Small intestine (tissue), 7 donors: ENCODE results near the gene TMED8. TPM values are rescaled to one million over a fixed set of nuclear protein-coding genes. Genes with fewer than 3 reads are reported as not detected.

ENCODE experiments used
- DNase-seq, 2 donors: peaks; one replicate each; pipeline versions ENCODE4 v3.0.0 to v3.0.0-alpha.2; 2013
- FAIRE-seq: peaks from 2 replicates; lab custom pipeline; 2012; peaks lifted over from hg19 to GRCh38; lab: Jason Lieb, UNC
- H3K27ac ChIP-seq, 3 donors: one replicate each; pipeline ENCODE4 v1.5.1; 2013; ENCODE audit warnings: low read length in 2 of 3, mild to moderate bottlenecking in 2 of 3, control low read depth in 1 of 3, inconsistent platforms in 1 of 3, low read depth in 1 of 3, moderate library complexity in 1 of 3
- H3K27me3 ChIP-seq, 3 donors: one replicate each; pipeline ENCODE4 v1.6.1; 2013; ENCODE audit warnings: low read length in 3 of 3, inconsistent platforms in 1 of 3; ENCODE audit not compliant: control insufficient read depth in 3 of 3, insufficient read depth in 3 of 3
- H3K36me3 ChIP-seq, 3 donors: one replicate each; pipeline ENCODE4 v1.6.1; 2013; ENCODE audit warnings: low read length in 3 of 3, inconsistent platforms in 1 of 3, low read depth in 1 of 3, mild to moderate bottlenecking in 1 of 3, moderate library complexity in 1 of 3; ENCODE audit not compliant: control insufficient read depth in 3 of 3, insufficient read depth in 2 of 3
- H3K4me1 ChIP-seq, 3 donors: one replicate each; pipeline ENCODE4 v1.6.1; 2013; ENCODE audit warnings: low read length in 2 of 3, inconsistent platforms in 1 of 3, low read depth in 1 of 3, mild to moderate bottlenecking in 1 of 3, moderate library complexity in 1 of 3; ENCODE audit not compliant: control insufficient read depth in 3 of 3, insufficient read depth in 2 of 3
- H3K4me3 ChIP-seq, 3 donors: one replicate each; pipeline ENCODE4 v1.5.1; 2013; ENCODE audit warnings: low read length in 3 of 3, control low read depth in 1 of 3, inconsistent platforms in 1 of 3, low read depth in 1 of 3, mild to moderate bottlenecking in 1 of 3, moderate library complexity in 1 of 3
- H3K9me3 ChIP-seq, 2 donors: one replicate each; pipeline ENCODE4 v1.6.1; 2013; ENCODE audit warnings: low read depth in 1 of 2, low read length in 1 of 2; ENCODE audit not compliant: control insufficient read depth in 2 of 2, insufficient read depth in 1 of 2
- WGBS, 3 donors: extraction: QIAGEN DNeasy Blood & Tissue Kit; methylation state at CpG; one replicate each; pipeline ENCODE4 v1.1.7; 2013; 5-methylcytosine and 5-hydroxymethylcytosine counted together
- polyA plus RNA-seq, 4 donors: library from polyadenylated mRNA; stranded (reverse) in 3 of 4; unstranded in 1 of 4; fragments of 200-250 nt in 3 of 4; fragments of 120-200 nt in 1 of 4; gene quantifications; one replicate each; pipeline versions ENCODE4 v1.2.1 to v1.2.3, GENCODE V29; 2013
- donor health status: healthy with polysubstance abuse.
- donor health status: control.
- donor health status: control.
- donor health status: Bipolar disorder and iron deficiency.
- donor health status: healthy.

Gene TMED8
- polyA plus RNA-seq, 4 donors: 1.9 to 14.0 (median 3.2) TPM

DNA sequence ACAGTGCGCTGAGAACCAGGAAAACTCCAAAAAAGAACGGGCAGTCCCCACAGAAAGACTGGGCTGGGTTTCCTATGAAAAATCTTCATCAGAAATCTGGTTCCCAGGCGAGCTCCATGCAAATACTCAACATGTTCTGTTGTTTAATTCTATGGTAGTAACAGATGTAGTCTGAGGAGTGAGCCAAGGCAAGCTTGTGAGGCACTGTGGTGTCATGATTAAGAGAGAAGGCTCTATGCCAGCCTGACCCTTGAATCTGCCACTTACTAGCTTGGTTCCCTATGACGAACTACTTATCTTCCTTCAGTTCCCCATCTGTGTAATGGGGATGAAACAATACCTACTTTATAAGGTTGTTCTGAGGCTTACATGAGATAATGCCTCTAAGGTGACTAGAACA is 66.9 kb downstream of the TMED8 start:
- Histone ChIP-seq H3K36me3 (peaks cover 0 to 7% (median 6%) of the 10 kb centered on the region in 3 donors), H3K9me3 (no peaks in the 10 kb centered on the region), H3K27me3 (no peaks in the 10 kb centered on the region), H3K27ac (no peak overlapping the region), H3K4me3 (no peak overlapping the region), H3K4me1 (peaks cover 0 to 29% (median 3%) of the 10 kb centered on the region in 3 donors)
- no peak for FAIRE-seq
- 76 to 88% (median 86%) methylated on average over 4 of the region's 4 CpGs for WGBS, 3 donors
- no peak for DNase-seq

GRCh38 chr14:77309131-77309530 is 67.8 kb downstream of the TMED8 start:
- no peaks in the 10 kb centered on the region for H3K27me3 ChIP-seq
- H3K4me3 ChIP-seq: no peak overlapping the region
- peaks cover 0 to 8% (median 7%) of the 10 kb centered on the region in 3 donors for H3K36me3 ChIP-seq
- DNase-seq: no peak
- H3K9me3 ChIP-seq: no peaks in the 10 kb centered on the region
- no peak overlapping the region for H3K27ac ChIP-seq
- H3K4me1 ChIP-seq: peaks cover 0 to 21% (median 3%) of the 10 kb centered on the region in 3 donors
- FAIRE-seq: no peak
- 71 to 91% (median 80%) methylated on average over 4 of the region's 4 CpGs for WGBS, 3 donors

DNA sequence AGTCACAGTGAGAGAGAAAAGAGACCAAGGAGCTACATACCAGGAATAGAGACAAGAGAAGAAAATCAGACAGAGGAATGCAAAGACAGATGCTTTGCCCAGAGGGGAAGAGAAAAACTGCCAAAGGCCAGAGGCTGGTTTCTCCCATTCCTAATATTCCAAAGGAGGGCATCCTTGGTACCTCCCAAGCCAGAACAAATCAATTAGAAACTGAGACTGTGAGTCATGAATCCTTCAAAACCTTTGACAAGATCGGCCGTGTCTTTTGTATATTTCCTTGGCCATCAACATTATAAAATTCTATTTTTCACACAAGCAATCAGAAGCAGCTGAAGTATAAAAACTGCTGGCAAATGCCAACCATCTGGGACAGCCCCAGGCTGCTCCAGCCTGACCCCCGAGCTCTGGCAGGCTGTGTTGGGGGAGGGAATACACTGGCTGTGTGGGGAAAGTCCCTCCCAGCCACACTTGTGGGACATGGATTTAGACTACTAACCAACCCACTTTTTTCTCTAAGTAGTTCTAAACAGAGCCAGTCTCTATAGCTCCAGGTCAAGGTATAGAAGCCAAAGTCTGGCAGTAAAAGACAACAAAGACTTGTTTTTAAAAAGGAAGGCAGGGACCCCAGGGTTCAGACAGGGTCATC is 69.9 kb downstream of the TMED8 start:
- no peaks in the 10 kb centered on the region for H3K9me3 ChIP-seq
- DNase-seq (peak in 1 of 2 donors; percentile 56), FAIRE-seq (no peak)
- WGBS, 3 donors: 21 to 30% (median 27%) methylated on average over 3 of the region's 3 CpGs
- no peaks in the 10 kb centered on the region for H3K27me3 ChIP-seq
- no peak overlapping the region for H3K4me3 ChIP-seq
- peak overlapping the region in 1 of 3 donors; percentile 21 for H3K27ac ChIP-seq
- H3K4me1 ChIP-seq: peaks cover 0 to 21% (median 3%) of the 10 kb centered on the region in 3 donors
- H3K36me3 ChIP-seq: peaks cover 0 to 12% (median 8%) of the 10 kb centered on the region in 3 donors

- 79 to 86% (median 86%) methylated on average over 3 of the region's 3 CpGs for WGBS, 3 donors
- no peak for DNase-seq
- Histone ChIP-seq H3K9me3 (no peaks in the 10 kb centered on the region), H3K27me3 (no peaks in the 10 kb centered on the region), H3K36me3 (peaks cover 0 to 13% (median 8%) of the 10 kb centered on the region in 3 donors), H3K4me1 (peaks cover 0 to 22% (median 3%) of the 10 kb centered on the region in 3 donors), H3K27ac (peak overlapping the region in 1 of 3 donors; percentile 21), H3K4me3 (no peak overlapping the region)
- FAIRE-seq: no peak
These were observed 70.5 kb downstream of the TMED8 start for GRCh38 chr14:77306416-77306815.

GRCh38 chr14:77305696-77306095 is 71.2 kb downstream of the TMED8 start:
- FAIRE-seq: no peak
- peaks cover 0 to 28% (median 3%) of the 10 kb centered on the region in 3 donors for H3K4me1 ChIP-seq
- no peak for DNase-seq
- H3K4me3 ChIP-seq: no peak overlapping the region
- WGBS, 3 donors: 79 to 86% (median 83%) methylated on average over 4 of the region's 4 CpGs
- H3K36me3 ChIP-seq: peaks cover 0 to 18% (median 8%) of the 10 kb centered on the region in 3 donors
- no peak overlapping the region for H3K27ac ChIP-seq
- no peaks in the 10 kb centered on the region for H3K9me3 ChIP-seq
- H3K27me3 ChIP-seq: no peaks in the 10 kb centered on the region

DNA sequence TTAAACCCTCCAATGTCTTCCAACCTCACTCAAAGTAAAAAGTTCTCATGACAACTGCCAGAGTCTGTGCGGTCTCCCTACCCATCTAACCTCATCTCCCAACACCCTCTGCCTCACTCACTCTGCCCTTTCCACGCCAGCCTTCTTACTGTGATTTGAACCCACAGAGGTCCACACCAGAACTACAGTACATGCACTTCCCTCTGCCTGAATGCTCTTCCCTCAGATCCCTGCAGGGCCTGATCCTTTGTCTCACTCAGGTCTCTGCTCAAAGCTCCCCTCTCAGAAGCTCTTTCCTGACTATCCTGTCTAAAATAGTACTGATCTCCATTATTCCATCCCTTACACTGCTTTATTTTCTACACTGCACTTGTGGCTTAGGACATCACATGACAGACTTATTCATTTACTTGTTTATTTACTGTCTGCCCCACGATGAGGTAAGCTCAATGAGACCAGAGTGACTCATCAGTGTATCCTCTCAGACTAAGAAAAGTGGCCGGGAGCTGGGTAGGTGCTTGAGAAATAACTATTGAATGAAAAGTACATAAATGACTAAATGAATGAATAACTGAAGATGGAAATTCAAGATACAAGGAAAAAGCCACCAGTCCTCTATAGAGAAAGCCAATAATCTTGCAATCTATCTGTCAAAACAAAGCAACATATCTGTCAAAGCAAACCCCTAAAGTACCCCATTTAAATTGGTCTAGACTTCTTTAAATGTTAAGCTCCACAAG is 73.3 kb downstream of the TMED8 start:
- Histone ChIP-seq H3K4me3 (no peak overlapping the region), H3K27ac (peak overlapping the region in 1 of 3 donors; percentile 27), H3K9me3 (no peaks in the 10 kb centered on the region), H3K36me3 (peaks cover 0 to 32% (median 8%) of the 10 kb centered on the region in 3 donors), H3K27me3 (no peaks in the 10 kb centered on the region), H3K4me1 (peaks cover 0 to 41% (median 3%) of the 10 kb centered on the region in 3 donors)
- 48 to 52% (median 50%) methylated on average over 4 of the region's 4 CpGs for WGBS, 3 donors
- peak; percentile 33 to 70 for DNase-seq
- no peak for FAIRE-seq

GRCh38 chr14:77302926-77303325 is 74.0 kb downstream of the TMED8 start:
- H3K4me1 ChIP-seq: peaks cover 0 to 41% (median 3%) of the 10 kb centered on the region in 3 donors
- H3K4me3 ChIP-seq: no peak overlapping the region
- FAIRE-seq (no peak), DNase-seq (no peak)
- no peaks in the 10 kb centered on the region for H3K27me3 ChIP-seq
- 79 to 93% (median 87%) methylated on average over 5 of the region's 5 CpGs for WGBS, 3 donors
- H3K36me3 ChIP-seq: peaks cover 0 to 38% (median 8%) of the 10 kb centered on the region in 3 donors
- no peaks in the 10 kb centered on the region for H3K9me3 ChIP-seq
- H3K27ac ChIP-seq: peak overlapping the region in 1 of 3 donors; percentile 19

- Histone ChIP-seq H3K9me3 (no peaks in the 10 kb centered on the region), H3K27me3 (no peaks in the 10 kb centered on the region), H3K36me3 (peaks cover 0 to 49% (median 7%) of the 10 kb centered on the region in 3 donors), H3K27ac (peak overlapping the region in 1 of 3 donors; percentile 26), H3K4me1 (peaks cover 0 to 30% (median 0%) of the 10 kb centered on the region in 3 donors), H3K4me3 (no peak overlapping the region)
- 31 to 40% (median 38%) methylated on average over 10 of the region's 10 CpGs for WGBS, 3 donors
- FAIRE-seq: no peak
- DNase-seq: peak; percentile 78 to 89
These were observed 75.8 kb downstream of the TMED8 start for GRCh38 chr14:77301103-77301502.
